Activated CD8-positive, alpha-beta memory T cell treated with anti-CD3 and anti-CD28 coated beads, Interleukin-2, amount 50 U/mL, for 4 hours (primary cell): ENCODE results near the gene RSL1D1.

Experiments
- DNase-seq: peaks from one replicate; pipeline ENCODE4 v3.0.0-alpha.2; 2020

Gene RSL1D1

GRCh38 chr16:11851294-11852091 is at the start of gene RSL1D1:
TSS of gene RSL1D1 (minus strand) at chr16:11851542. CDS start at chr16:11851512, 30 bp downstream.
- peak; percentile 92 for DNase-seq

DNA sequence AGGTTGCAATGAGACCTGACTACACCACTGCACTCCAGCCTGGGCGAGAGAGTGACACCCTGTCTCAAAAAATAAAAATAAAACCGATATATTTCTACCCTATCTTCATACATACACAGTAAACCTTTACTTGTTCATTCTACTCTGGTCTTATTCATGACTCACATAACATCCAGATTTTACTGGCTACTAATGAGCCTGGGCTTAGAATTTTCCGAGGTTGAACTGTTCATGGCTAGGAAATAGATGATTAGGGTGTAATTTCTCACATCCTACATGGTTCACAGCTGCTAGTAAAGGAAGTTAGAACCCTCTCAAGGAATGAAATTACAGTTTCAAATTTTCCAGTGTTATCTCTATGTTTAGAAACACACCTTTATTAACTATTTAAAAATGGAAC is 49.7 kb upstream of the RSL1D1 start:
- DNase-seq: no peak

DNA sequence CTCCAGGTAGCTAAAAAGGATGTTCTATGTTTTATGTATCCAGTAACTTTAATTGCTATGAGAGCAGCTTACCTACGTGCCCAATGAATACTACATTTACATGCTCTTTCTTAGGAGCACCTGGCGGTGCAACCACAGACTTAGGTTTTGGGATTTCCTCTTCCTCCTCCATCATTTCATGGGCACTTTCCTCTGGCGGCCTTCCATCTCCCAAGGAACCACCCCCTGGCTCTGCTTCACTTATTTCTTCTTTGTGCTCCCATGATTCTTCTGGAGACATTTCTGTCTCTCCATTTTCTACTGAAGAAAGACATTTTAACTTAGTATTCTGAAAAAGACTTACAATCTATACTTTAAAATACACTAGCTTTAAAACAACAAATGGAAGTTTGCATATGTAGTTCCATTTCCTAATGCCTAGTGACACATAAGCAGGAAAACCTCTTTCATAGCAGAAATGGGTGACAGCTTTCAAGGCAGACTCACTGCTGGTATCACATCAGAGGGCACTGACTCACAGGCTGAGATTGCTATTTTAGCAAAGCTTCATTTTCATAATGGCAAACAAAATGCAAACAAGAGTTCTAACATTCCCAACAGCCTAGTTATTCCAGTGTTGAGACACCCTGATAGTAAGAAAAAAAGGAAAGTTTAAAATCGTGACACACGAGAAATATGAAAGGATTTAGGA is 45.3 kb upstream of the RSL1D1 start:
- DNase-seq: no peak

GRCh38 chr16:11893571-11893970 is 42.2 kb upstream of the RSL1D1 start:
- no peak for DNase-seq

GRCh38 chr16:11892761-11893160 is 41.4 kb upstream of the RSL1D1 start:
- no peak for DNase-seq

DNA sequence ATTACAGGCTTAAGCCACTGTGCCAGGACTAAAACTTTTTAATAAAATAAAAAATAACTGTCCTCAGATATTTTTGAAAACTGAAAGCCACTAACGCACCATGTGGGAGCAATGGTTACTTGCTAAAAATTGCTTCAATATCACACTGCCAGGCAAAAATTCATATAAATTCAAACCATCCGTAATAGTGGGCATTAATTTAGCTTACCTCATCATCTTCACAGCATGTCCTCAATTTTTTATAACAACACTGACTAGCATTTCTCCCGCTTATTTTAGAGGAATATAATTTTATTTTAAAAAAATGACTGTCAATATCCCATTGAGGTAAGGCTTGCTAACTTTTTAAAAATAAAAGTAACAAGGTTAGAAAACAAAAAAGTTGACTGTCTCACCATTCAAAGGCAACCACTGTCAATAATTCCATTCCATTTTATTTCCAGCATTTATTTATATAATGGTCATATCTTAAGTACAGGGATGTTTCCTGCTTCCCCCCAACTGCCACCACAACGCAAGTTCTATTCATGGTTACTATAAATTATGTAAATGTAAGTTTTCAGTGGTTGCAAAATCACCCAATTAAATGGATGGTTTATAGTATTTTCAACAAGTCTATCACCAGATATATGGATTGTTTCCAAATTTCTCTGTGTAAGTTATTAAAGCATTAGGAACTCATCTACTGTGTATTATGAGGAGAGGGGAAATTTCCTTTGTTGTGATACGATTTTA is 39.1 kb upstream of the RSL1D1 start:
- DNase-seq: no peak

DNA sequence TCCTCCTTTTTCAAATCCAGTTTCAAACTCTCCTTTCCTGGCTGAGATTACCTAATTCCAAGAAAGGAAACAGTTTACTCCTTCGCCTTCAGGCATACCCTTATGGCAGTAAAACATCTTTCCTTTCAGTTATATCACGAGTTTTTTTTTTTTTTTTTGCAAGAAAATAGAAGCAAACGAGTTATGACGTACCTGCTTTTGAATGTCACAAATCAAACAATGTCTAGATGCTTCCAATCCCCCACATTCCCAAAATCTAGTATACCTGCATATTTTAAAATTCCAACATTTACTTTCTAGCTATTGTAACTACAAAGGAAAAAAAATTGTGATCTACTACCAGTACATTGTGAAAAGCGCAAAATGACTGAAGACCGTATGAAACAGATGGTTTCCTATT is 35.5 kb upstream of the RSL1D1 start:
- DNase-seq: no peak

DNA sequence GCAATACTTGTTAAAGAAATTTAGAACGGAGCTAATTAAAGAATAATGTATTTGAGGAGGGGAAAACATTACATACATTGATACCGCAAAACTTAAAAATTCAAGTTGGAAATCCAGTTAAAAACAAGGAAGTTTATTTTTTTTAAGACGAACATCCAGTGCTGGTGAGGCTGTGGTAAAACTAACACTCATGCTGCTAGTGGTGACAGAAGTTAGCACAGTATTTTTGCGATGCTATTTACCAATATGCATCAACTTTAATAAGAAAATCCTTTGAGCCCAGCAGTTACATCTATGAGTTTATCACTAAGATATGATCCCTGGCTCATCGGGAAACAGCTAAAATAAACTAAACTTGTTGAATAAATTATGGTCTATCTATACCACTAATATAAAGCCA is 32.7 kb upstream of the RSL1D1 start:
- no peak for DNase-seq

DNA sequence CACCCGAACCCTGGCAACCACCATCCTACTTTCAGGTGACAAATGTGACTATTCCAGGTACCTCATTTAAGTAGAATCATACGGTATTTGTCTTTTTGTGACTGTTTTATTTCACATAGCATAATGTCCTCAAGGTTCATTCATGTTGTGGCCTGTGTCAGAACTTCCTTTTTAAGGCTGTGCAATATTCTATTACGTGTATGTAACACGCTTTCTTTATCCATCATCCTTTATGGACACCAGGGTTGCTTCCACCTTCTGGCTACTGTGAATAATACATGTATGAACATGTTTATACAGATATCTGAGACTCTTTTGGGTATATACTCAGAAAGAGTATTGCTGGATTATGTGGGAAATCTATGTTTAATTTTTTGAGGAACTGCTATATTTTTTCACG is 28.7 kb upstream of the RSL1D1 start:
- DNase-seq: no peak

DNA sequence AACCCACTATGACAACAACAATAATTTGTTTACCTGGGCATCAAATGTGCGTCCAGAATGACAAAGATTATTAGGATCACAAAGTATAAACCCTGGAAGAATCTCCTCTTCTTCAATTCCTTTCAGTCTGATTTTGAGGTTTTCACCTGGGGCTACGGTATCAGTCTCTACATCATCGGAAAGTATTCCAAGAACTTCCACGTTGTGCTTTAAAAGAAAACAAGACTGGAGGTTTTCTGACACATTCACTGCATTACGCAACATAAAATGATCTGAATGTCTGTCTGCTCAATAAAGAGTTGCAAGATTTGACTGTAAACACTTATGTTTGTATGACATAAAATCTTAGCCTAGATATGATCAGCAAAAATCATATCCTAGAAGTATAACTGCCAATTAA is 26.0 kb upstream of the RSL1D1 start:
- DNase-seq: no peak

DNA sequence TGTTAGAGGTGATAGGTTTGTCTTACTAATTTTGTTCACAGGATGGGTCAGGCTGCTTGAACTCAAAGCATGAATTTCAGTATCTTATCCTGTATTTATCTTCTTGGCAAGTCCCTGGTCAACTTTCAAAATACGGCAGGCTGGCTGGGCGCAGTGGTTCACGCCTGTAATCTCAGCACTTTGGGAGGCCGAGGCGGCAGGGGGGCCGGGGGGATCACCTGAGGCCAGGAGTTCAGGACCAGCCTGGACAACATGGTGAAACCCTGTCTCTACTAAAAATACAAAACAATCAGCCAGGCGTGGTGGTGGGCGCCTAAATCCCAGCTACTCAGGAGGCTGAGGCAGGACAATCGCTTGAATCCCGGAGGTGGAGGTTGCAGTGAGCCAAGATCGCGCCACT is 25.0 kb upstream of the RSL1D1 start:
- no peak for DNase-seq

GRCh38 chr16:11875721-11876120 is 24.4 kb upstream of the RSL1D1 start:
- DNase-seq: no peak

- no peak for DNase-seq
These were observed 19.9 kb upstream of the RSL1D1 start for GRCh38 chr16:11871193-11871592.

DNA sequence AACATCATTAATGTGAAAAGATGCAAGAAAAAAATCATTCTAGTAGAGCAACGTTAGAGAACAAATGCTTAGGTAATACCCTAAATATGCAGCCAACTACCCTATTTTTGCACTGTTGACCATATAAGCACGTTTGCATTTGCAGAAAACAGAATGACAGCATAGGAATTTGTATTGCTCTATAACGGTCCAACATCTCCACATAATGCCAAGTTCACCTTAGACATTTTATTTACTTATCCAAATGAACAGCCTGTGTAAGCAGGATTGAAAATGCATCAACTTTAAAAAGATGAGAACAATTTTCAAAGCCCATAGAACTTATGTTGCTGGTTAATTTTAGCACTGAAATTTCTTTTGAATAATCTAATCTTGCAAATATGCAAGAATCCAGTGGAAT is 19.1 kb upstream of the RSL1D1 start:
- DNase-seq: no peak

- DNase-seq: no peak
These were observed 18.2 kb upstream of the RSL1D1 start for GRCh38 chr16:11869353-11870228.

DNA sequence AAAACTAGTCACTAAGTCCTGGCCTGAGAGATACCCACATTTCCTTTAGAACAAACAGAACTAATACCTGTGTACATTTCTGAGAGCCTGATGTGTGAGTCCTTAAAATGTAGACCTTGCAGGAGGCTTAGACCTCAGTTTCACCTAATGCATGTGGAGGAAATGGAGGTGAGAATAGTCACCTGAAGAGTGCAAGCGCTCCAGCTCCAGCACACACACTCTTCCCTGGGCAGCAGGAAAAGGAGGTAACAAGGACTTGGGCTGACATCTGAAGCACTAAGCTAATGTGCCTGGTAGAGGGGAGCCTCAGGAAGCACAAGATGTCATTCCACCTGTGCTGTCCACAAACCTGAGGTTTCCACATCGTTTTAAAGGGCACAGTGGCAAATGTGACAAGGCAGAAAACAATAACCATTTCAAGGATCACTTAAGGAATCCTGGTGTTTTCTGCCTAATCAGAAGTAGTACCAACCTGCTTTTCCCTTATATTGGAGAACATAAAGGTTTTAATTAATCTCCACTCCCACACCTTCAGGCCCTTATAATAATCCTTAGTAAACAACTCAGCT is 17.2 kb upstream of the RSL1D1 start:
- no peak for DNase-seq

DNA sequence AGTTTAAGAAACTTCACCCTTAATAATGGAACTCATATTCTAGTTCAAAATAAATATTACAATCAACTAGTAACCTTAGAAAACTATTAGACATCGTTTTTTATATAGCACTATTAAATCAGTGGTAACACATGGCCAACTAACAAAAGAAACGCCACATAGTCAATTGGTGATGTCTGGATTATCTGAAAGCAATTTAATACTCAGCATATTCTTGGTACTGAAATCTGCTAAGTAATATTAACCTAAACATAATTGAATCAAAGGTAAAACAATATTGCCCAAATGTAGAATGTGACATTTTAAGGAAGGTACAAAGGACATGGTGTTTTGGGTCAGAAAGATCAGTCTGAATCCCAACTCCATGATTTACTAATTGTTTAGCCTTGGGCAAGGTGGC is 11.1 kb upstream of the RSL1D1 start:
- no peak for DNase-seq

- no peak for DNase-seq
These were observed 5.8 kb upstream of the RSL1D1 start for GRCh38 chr16:11857161-11857560.

DNA sequence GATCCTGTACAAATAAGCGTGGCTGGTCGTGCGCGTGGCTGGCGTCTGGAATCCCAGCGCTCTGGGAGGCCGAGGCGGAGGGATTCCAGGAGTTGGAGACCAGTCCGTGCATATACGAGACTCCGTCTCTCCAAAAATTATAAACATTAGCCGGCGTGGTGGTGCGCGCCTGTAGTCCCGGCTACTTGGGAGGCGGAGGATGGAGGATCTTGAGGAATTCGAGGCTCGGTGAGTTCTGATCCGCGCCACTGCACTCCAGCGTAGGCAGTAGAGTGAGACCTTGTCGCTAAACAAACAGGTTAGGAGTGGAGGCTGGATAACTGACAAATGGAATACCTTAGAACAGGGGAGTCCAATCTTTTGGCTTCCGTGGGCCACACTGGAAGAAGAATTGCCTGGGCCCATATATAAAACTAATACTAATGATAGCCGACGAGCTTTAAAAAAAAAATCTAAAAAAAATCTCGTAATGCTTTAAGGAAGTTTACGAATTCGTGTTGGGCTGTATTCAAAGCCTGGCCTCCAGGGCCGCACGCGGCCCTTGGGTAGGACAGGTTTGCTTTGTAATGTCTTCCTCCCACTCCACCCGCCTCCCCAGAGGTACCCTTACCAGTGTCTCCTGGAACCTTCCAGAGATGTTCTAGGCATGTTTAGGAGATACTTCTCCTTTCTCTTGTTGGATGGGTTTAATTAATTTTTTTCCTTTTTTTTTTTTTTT is 909 bp upstream of the RSL1D1 start:
- no peak for DNase-seq

GRCh38 chr16:11848842-11849241 is 2.5 kb downstream of the RSL1D1 start:
- no peak for DNase-seq

- no peak for DNase-seq
These were observed 6.8 kb downstream of the RSL1D1 start for GRCh38 chr16:11844499-11844898.

GRCh38 chr16:11843861-11844260 is 7.5 kb downstream of the RSL1D1 start:
- DNase-seq: no peak
